HepG2 (cell line): ENCODE results near the gene FGFR3. TPM values are rescaled to one million over a fixed set of nuclear protein-coding genes. Genes with fewer than 3 reads are reported as not detected.
A peak's percentile ranks its signal among the peaks of the same experiment; 100 is the strongest.

ENCODE experiments used
- CCAR2 ChIP-seq: fragments of 200-400 bp; formaldehyde crosslinking; optimal IDR thresholded peaks from 2 replicates; pipeline ENCODE3; 2018; ENCODE audit warnings: low read depth, mild to moderate bottlenecking, low read length, moderate library complexity
- CEBPB ChIP-seq: IDR thresholded peaks from 2 replicates; pipeline ENCODE4 v1.6.1; 2011; ENCODE audit warnings: low read depth, low read length, improper control_type of control experiment, borderline replicate concordance
- DNMT3B ChIP-seq: conservative IDR thresholded peaks from 2 replicates; pipeline ENCODE4 v1.6.1; 2016; ENCODE audit warnings: missing biosample characterization, control low read depth
- FUBP1 ChIP-seq: sonication (generic); formaldehyde crosslinking; IDR thresholded peaks from 2 replicates; pipeline ENCODE4 v1.5.1; 2020; ENCODE audit warnings: missing genetic modification reagents, mild to moderate bottlenecking, borderline replicate concordance
- KLF15 ChIP-seq: sonication (generic); formaldehyde crosslinking; IDR thresholded peaks from 2 replicates; pipeline ENCODE4 v1.8.1; 2023; ENCODE audit warnings: borderline replicate concordance, mild to moderate bottlenecking, inconsistent platforms, missing genetic modification reagents, mixed read lengths
- MED1 ChIP-seq: sonication (generic); formaldehyde crosslinking; IDR thresholded peaks from 2 replicates; pipeline ENCODE4 v1.4.0; 2020; ENCODE audit warnings: missing genetic modification reagents
- NR2F6 ChIP-seq, 2 experiments: IDR thresholded peaks; 2 replicates each; pipeline ENCODE4 v1.6.1; 2016; ENCODE audit warnings: antibody characterized with exemption in 1 of 2, mild to moderate bottlenecking in 1 of 2
- SIX1 ChIP-seq: sonication (generic); formaldehyde crosslinking; IDR thresholded peaks from 2 replicates; pipeline ENCODE4 v1.4.0; 2020; ENCODE audit warnings: missing genetic modification reagents, borderline replicate concordance
- TCF12 ChIP-seq, 2 experiments: fragments of 450-650 bp in 1 of 2; sonication (generic) in 1 of 2; formaldehyde crosslinking in 1 of 2; IDR thresholded peaks; 2 replicates each; pipeline versions ENCODE4 v1.6.1 to v1.8.0; 2017 to 2022; ENCODE audit warnings: antibody characterized with exemption in 1 of 2, mild to moderate bottlenecking in 1 of 2, missing genetic modification reagents in 1 of 2, moderate library complexity in 1 of 2
- ZBTB10 ChIP-seq: sonication (generic); formaldehyde crosslinking; IDR thresholded peaks from 2 replicates; pipeline ENCODE4 v1.4.0; 2020; ENCODE audit warnings: missing genetic modification reagents, borderline replicate concordance
- ZBTB44 ChIP-seq: sonication (generic); formaldehyde crosslinking; IDR thresholded peaks from 2 replicates; pipeline ENCODE4 v1.4.0; 2020; ENCODE audit warnings: missing genetic modification reagents
- ZNF160 ChIP-seq: sonication (generic); formaldehyde crosslinking; IDR thresholded peaks from 2 replicates; pipeline ENCODE4 v1.8.0; 2022; ENCODE audit warnings: mild to moderate bottlenecking, inconsistent platforms, missing genetic modification reagents
- ZNF383 ChIP-seq: sonication (generic); formaldehyde crosslinking; IDR thresholded peaks from 2 replicates; pipeline ENCODE4 v1.4.0; 2020; ENCODE audit warnings: missing genetic modification reagents, mild to moderate bottlenecking, borderline replicate concordance
- ZNF558 ChIP-seq: sonication (generic); formaldehyde crosslinking; IDR thresholded peaks from 2 replicates; pipeline ENCODE4 v1.9.0; 2022; ENCODE audit warnings: mild to moderate bottlenecking, missing genetic modification reagents, borderline replicate concordance
- ZNF562 ChIP-seq: sonication (generic); formaldehyde crosslinking; IDR thresholded peaks from 2 replicates; pipeline ENCODE4 v1.8.0; 2022; ENCODE audit warnings: missing genetic modification reagents, borderline replicate concordance
- ZSCAN30 ChIP-seq: sonication (generic); formaldehyde crosslinking; IDR thresholded peaks from 2 replicates; pipeline ENCODE4 v1.5.0; 2020; ENCODE audit warnings: mild to moderate bottlenecking, missing genetic modification reagents
- polyA plus RNA-seq, 8 experiments: library from polyadenylated mRNA; depleted of rRNA in 3 of 8; stranded (reverse) in 7 of 8; unstranded in 1 of 8; fragments of >200 nt; fragmentation: Illumina TruSeq in 4 of 8; extraction: Trizol in 4 of 8; gene quantifications; 2 replicates each; pipeline versions ENCODE4 v1.2.1 to v1.2.3, GENCODE V29; 2011 to 2016; ENCODE audit warnings: low read depth in 4 of 8, missing spikeins in 1 of 8, mixed read lengths in 1 of 8; ENCODE audit not compliant: insufficient read depth in 1 of 8
- total RNA-seq, 5 experiments: library from RNA; depleted of rRNA; stranded (reverse); fragments of >200 nt; fragmentation: Illumina TruSeq; extraction: Trizol; gene quantifications; 2 replicates each; pipeline ENCODE4 v1.2.3, GENCODE V29; 2016; ENCODE audit warnings: low read depth in 1 of 5
- TF ChIP-seq, protein P1 (sequence below): sonication (generic); formaldehyde crosslinking; IDR thresholded peaks from 2 replicates; pipeline ENCODE4 v1.5.1; 2020; ENCODE audit warnings: mild to moderate bottlenecking, missing genetic modification reagents

FGFR3 gene
- total and polyA plus RNA-seq, 2 of the 13 experiments (the other 11 are each of a cell fraction or from before 2014, with no cell fraction given), result 103 to 109 TPM

DNA sequence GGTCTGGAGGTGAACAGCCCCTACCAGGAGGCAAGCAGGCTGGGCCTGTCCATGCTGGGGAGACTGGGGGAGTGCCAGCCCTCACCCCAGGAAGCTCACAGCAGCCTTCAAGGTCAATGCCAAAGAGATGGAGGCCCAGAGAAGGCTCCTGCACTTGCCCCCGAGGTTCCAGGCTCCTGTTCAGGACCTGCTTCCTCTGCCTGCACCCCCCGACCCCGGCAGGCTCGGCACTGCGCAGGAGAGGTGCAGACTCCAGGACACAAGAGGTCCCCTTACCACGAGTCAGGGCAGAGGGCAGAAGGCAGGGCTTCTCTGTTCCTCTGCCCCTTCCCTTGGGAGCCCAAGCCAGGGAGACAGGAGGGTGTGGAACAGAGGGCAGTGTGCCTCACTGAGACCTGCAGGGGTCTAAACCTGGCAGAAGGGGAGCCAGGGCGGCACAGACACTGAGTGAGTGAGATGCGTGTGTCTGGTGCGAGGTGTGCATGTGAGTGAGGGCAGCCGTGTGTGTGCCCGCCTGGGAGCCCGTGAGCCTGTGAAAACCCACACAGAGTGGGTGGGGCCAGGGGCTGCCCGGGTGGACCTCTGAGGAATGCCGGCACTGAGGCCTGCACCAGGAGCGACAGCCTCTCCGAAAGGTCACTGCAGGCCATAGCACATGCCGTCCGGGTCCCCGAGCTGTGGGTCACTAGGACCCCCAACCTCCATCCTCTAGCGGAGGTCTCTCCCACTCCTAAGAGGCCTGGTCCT is 30.7 kb upstream of the FGFR3 start (continued):
- TF ChIP-seq ZNF562 (CRISPR knock-in tag) (no peak), NR2F6 (IDR thresholded peaks at IDR 0.05) (peak; percentile 28; the same call in 1 of the 2 replicates), NR2F6 (CRISPR knock-in tag; IDR thresholded peaks at IDR 0.05) (no peak; the same call in 1 of the 2 replicates), ZNF558 (CRISPR knock-in tag) (0 out of 2 replicates have a peak, but pooled peaks have one; percentile 58), ZBTB44 (no peak), CEBPB (no peak), ZNF383 (no peak), ZSCAN30 (CRISPR knock-in tag) (no peak), FUBP1 (CRISPR knock-in tag) (no peak), ZBTB10 (CRISPR knock-in tag) (no peak), KLF15 (no peak), TCF12 (IDR thresholded peaks at IDR 0.05) (no peak), TCF12 (CRISPR knock-in tag; IDR thresholded peaks at IDR 0.05) (no peak), ZNF160 (CRISPR knock-in tag) (no peak), MED1 (no peak), SIX1 (CRISPR knock-in tag) (no peak), CCAR2 (no peak), DNMT3B (CRISPR knock-in tag) (no peak)
- TF ChIP-seq, protein P1, sequence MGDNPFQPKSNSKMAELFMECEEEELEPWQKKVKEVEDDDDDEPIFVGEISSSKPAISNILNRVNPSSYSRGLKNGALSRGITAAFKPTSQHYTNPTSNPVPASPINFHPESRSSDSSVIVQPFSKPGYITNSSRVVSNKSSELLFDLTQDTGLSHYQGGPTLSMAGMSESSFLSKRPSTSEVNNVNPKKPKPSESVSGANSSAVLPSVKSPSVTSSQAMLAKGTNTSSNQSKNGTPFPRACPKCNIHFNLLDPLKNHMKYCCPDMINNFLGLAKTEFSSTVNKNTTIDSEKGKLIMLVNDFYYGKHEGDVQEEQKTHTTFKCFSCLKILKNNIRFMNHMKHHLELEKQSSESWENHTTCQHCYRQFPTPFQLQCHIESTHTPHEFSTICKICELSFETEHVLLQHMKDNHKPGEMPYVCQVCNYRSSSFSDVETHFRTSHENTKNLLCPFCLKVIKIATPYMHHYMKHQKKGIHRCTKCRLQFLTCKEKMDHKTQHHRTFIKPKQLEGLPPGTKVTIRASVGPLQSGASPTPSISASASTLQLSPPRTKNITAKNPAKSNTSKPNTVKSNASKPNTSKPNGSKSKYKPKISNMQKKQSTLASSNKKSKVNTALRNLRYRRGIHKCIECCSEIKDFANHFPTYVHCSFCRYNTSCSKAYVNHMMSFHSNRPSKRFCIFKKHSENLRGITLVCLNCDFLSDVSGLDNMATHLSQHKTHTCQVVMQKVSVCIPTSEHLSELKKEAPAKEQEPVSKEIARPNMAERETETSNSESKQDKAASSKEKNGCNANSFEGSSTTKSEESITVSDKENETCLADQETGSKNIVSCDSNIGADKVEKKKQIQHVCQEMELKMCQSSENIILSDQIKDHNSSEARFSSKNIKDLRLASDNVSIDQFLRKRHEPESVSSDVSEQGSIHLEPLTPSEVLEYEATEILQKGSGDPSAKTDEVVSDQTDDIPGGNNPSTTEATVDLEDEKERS (CRISPR knock-in tag), result no peak
